GM13977 (cell line): Measurements from ENCODE around the gene SORCS1.

Experiments used
- DNase-seq: peaks from one replicate; pipeline ENCODE4 v3.0.0; 2012; ENCODE audit warnings: low spot score
- in situ Hi-C: fragments of 300-500 bp; cut with MboI; formaldehyde crosslinking; loops from one replicate; pipeline ENCODE4 v1.12.0; 2022; ENCODE audit warnings: low sequenced_read_pairs, low pct_unique_long_range_greater_than_20kb, mixed read lengths, inconsistent platforms; ENCODE audit not compliant: unreplicated experiment
- TF ChIP-seq, protein P1 (sequence below): IDR thresholded peaks from 2 replicates; pipeline ENCODE4 v1.5.1; 2012; ENCODE audit warnings: mild to moderate bottlenecking, control low read depth; ENCODE audit not compliant: insufficient read depth; ENCODE audit errors: extremely low read depth, missing control alignments

Gene SORCS1

DNA sequence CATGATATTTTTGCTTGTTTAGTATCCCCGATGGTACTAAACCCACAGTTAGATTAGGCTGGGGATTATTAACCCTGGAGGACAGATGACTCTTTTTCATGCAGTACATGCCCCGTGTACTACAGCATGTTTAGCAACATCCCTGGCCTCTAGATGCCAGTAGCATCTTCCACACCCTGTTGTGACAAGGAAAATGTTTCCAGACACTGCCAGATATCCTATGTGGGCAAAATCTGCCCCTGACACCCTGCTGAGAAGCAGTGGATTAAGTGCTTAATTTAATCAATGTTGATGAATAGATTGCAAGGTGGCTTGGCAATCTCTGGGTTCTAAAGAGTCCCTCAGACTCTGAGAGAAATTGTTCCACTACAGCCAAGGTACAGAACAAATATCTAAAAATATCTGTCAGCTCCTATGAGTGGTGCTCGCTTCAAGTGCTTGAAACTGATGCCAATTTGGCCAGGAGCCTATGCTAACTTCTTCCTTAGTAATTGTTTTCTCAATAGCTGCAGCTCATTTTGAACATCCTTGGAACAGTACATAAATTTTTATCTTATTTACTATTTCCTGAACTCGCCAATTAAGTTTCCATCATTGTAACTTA is 247.0 kb downstream of the SORCS1 start:
- TF ChIP-seq, protein P1, sequence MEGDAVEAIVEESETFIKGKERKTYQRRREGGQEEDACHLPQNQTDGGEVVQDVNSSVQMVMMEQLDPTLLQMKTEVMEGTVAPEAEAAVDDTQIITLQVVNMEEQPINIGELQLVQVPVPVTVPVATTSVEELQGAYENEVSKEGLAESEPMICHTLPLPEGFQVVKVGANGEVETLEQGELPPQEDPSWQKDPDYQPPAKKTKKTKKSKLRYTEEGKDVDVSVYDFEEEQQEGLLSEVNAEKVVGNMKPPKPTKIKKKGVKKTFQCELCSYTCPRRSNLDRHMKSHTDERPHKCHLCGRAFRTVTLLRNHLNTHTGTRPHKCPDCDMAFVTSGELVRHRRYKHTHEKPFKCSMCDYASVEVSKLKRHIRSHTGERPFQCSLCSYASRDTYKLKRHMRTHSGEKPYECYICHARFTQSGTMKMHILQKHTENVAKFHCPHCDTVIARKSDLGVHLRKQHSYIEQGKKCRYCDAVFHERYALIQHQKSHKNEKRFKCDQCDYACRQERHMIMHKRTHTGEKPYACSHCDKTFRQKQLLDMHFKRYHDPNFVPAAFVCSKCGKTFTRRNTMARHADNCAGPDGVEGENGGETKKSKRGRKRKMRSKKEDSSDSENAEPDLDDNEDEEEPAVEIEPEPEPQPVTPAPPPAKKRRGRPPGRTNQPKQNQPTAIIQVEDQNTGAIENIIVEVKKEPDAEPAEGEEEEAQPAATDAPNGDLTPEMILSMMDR: no peak
- in situ Hi-C loops: no loop called here
- no peak for DNase-seq

DNA sequence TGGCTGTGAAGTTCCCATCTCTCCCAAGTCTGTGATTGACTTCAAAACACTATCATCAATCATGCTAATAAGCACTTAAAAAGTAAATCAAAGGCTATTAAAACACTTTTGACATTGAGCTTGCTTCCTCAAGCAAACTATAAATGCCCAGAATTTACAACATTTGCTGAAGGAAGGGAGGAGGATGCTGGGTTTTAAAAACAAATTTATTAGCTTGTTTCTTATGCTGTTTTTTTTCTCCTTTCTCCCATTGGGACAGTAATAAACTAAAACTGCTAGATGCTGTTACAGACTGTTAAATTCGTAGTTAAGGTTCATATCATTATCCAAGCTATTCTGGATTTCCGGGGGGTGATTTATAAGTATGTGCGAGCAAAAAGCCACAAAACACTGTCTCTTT is 250.5 kb downstream of the SORCS1 start:
- TF ChIP-seq, protein P1: no peak
- DNase-seq: no peak
- in situ Hi-C loops: no loop called here

DNA sequence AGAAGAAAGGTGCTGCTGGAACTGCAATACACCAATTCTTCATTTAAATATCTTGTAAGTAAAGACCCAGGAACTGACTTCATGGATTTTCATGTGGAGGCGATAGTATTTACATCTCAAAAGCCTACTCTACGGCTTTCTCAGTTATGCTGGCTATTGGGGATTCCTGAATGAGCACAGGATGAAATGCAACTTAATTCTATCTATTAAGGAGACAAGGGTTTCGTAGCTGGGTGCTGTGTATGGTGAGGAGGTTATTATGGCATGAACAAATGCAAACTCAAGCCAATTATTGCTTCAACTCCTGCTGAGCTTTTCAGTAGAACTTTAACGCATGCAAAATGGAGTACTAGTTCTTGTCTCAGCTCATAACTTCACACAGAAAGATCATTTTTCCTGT is 251.2 kb downstream of the SORCS1 start:
- in situ Hi-C loops: no loop called here
- DNase-seq: no peak
- TF ChIP-seq, protein P1: no peak

- DNase-seq: no peak
- in situ Hi-C loops: no loop called here
- TF ChIP-seq, protein P1: no peak
Measured at GRCh38 chr10:106911096-106911495, 253.4 kb downstream of the SORCS1 start.

GRCh38 chr10:106910666-106911065 is 253.8 kb downstream of the SORCS1 start:
- no peak for DNase-seq
- TF ChIP-seq, protein P1: no peak
- in situ Hi-C loops: no loop called here

DNA sequence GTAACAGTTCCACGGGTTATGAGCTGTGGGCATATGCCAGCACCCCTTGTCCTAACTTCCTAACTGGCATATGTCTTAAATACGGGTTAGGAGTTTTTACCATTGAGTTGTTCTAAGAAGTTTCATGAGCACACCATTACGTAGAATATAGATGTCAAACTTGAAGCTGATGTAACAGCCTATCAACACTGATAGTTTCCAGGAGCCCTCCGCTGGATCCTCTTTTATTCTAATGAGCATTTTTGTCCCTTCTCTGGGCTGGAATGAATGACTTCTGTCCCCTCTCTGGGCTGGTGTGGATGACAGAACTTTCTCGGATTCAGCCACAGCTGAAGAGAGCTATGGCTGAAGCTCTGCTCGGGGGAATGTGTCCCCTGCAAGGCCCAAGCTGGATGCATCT is 256.3 kb downstream of the SORCS1 start:
- TF ChIP-seq, protein P1: no peak
- in situ Hi-C loops: no loop called here
- DNase-seq: no peak

GRCh38 chr10:106904209-106904608 is 260.3 kb downstream of the SORCS1 start:
- in situ Hi-C loops: no loop called here
- TF ChIP-seq, protein P1: no peak
- DNase-seq: no peak
